GM12875 (cell line): ENCODE data around the gene OR5I1.

Source experiments
- H3K4me3 ChIP-seq: one replicate; pipeline ENCODE4 v1.5.1; 2011; ENCODE audit warnings: low read depth, low read length, control low read depth
- TF ChIP-seq, protein P1 (sequence below): IDR thresholded peaks from 2 replicates; pipeline ENCODE4 v1.5.1; 2011; ENCODE audit warnings: low read depth, mild to moderate bottlenecking, control low read depth, inconsistent platforms, low read length, moderate library complexity, borderline replicate concordance; ENCODE audit not compliant: insufficient read depth

The OR5I1 gene

GRCh38 chr11:55936300-55936699, at the start of gene OR5I1:
OR5I1 (minus strand) TSS chr11:55936400; CDS start chr11:55936400, 0 bp downstream.
- TF ChIP-seq, protein P1, sequence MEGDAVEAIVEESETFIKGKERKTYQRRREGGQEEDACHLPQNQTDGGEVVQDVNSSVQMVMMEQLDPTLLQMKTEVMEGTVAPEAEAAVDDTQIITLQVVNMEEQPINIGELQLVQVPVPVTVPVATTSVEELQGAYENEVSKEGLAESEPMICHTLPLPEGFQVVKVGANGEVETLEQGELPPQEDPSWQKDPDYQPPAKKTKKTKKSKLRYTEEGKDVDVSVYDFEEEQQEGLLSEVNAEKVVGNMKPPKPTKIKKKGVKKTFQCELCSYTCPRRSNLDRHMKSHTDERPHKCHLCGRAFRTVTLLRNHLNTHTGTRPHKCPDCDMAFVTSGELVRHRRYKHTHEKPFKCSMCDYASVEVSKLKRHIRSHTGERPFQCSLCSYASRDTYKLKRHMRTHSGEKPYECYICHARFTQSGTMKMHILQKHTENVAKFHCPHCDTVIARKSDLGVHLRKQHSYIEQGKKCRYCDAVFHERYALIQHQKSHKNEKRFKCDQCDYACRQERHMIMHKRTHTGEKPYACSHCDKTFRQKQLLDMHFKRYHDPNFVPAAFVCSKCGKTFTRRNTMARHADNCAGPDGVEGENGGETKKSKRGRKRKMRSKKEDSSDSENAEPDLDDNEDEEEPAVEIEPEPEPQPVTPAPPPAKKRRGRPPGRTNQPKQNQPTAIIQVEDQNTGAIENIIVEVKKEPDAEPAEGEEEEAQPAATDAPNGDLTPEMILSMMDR: no peak
- H3K4me3 ChIP-seq: no peak within 1 kb of the TSS

DNA sequence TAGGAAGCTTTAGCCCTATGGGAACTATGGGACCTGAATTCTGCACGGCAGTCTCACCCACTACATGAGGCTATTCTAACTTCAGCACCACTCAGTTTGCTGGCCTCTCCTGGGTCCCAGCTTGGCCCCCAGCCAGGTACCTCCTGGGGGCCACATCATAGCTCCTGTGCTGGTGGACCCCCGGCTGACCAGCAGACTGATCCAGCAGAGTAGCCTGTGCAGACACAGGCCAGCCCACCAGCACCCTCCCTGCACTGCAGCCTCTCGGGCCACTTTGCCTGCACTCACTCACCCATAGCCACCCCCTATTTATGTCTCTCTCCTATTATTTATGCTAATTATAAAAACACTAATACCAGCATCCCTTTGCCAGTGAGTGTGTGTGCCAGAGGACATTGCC, 34.7 kb upstream of the OR5I1 start:
- TF ChIP-seq, protein P1: no peak
- no peak overlapping the region for H3K4me3 ChIP-seq

GRCh38 chr11:55969845-55970244, 33.6 kb upstream of the OR5I1 start, which contains the start of gene OR10AG1:
OR10AG1 (minus strand) TSS chr11:55969945; CDS start chr11:55969907, 38 bp downstream.
- no peak within 1 kb of the TSS for H3K4me3 ChIP-seq
- TF ChIP-seq, protein P1: no peak

- TF ChIP-seq, protein P1: no peak
- H3K4me3 ChIP-seq: no peak overlapping the region
Observed at GRCh38 chr11:55967914-55968313, 31.7 kb upstream of the OR5I1 start.

GRCh38 chr11:55966391-55966790, 30.2 kb upstream of the OR5I1 start:
- TF ChIP-seq, protein P1: no peak
- H3K4me3 ChIP-seq: no peak overlapping the region

- H3K4me3 ChIP-seq: no peak overlapping the region
- TF ChIP-seq, protein P1: no peak
Observed at GRCh38 chr11:55956521-55956920, 20.3 kb upstream of the OR5I1 start.

DNA sequence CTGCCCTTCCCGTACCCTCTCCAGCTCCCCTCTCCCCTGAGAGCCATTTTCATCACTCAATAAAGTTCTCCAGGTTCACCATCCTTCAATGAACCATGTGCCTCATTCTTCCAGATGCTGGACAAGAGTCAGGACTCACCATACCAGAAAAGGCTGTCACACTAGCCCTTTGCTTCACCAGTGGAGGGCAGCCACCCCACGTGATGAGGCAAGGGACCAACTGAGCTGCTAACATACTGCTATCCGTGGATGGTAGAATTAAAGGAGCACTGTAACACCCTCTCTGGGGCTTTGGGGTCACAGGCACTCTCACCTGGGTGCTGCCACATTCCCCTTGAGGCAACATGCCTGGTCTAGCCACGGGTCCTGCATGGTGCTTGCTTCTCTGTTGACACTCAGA, 13.1 kb upstream of the OR5I1 start:
- H3K4me3 ChIP-seq: no peak overlapping the region
- TF ChIP-seq, protein P1: no peak
